ENCODE results near the gene AQP12B.

Gene AQP12B

GRCh38 chr2:240646900-240647502 is 35.7 kb downstream of the AQP12B start:
- DNase-seq, result no peak

- peak; percentile 72 for DNase-seq
These were observed 36.3 kb downstream of the AQP12B start for GRCh38 chr2:240646176-240646899.

GRCh38 chr2:240645801-240646175 is 36.9 kb downstream of the AQP12B start:
- DNase-seq, result no peak

- no peak for DNase-seq
These were observed 37.3 kb downstream of the AQP12B start for GRCh38 chr2:240645346-240645745.

- DNase-seq, result peak; percentile 19
These were observed 37.8 kb downstream of the AQP12B start for GRCh38 chr2:240644859-240645301.

GRCh38 chr2:240644171-240644651 is 38.5 kb downstream of the AQP12B start:
- peak; percentile 10 for DNase-seq

- no peak for DNase-seq
These were observed 38.9 kb downstream of the AQP12B start for GRCh38 chr2:240643811-240644150.

- DNase-seq, result peak; percentile 14
These were observed 39.4 kb downstream of the AQP12B start for GRCh38 chr2:240643093-240643810.

GRCh38 chr2:240642806-240643092 is 39.9 kb downstream of the AQP12B start:
- DNase-seq, result peak; percentile 4

- no peak for DNase-seq
These were observed 40.5 kb downstream of the AQP12B start for GRCh38 chr2:240642061-240642805.

- DNase-seq, result no peak
These were observed 41.7 kb downstream of the AQP12B start for GRCh38 chr2:240640939-240641338.

- DNase-seq, result no peak
These were observed 43.1 kb downstream of the AQP12B start for GRCh38 chr2:240639566-240639965.

- DNase-seq, result no peak
These were observed 44.0 kb downstream of the AQP12B start for GRCh38 chr2:240638512-240639160.

GRCh38 chr2:240637901-240638345 is 44.8 kb downstream of the AQP12B start:
- no peak for DNase-seq

- DNase-seq, result no peak
These were observed 45.4 kb downstream of the AQP12B start for GRCh38 chr2:240637116-240637900.

GRCh38 chr2:240636563-240637115 is 46.0 kb downstream of the AQP12B start:
- no peak for DNase-seq

GRCh38 chr2:240635998-240636547 is 46.6 kb downstream of the AQP12B start:
- DNase-seq, result no peak

GRCh38 chr2:240635121-240635997 is 47.3 kb downstream of the AQP12B start:
- no peak for DNase-seq

- no peak for DNase-seq
These were observed 50.4 kb downstream of the AQP12B start for GRCh38 chr2:240632306-240632721.

Measured in CD4-positive, alpha-beta T cell treated with Interleukin-15 for 1 hour (primary cell).